HG03432 (cell line): ENCODE results near the gene COX4I2.
"Not testable (repeated sequence)": the region's sequence is repeated elsewhere in the genome, so short reads cannot be mapped to it uniquely, and the experiment has no call there.

ENCODE experiments used
- ATAC-seq: cut with Tn5 transposase; IDR thresholded peaks from one replicate; pipeline ENCODE4 v1.9.1; 2021; ENCODE audit warnings: mild to moderate bottlenecking, moderate library complexity; ENCODE audit not compliant: unreplicated experiment

Gene COX4I2

GRCh38 chr20:31607640-31608250 lies 30.0 kb upstream of the COX4I2 start:
- no peak for ATAC-seq

- no peak for ATAC-seq
These were observed 29.3 kb upstream of the COX4I2 start for GRCh38 chr20:31608251-31608945.

GRCh38 chr20:31612271-31612640 lies 25.5 kb upstream of the COX4I2 start:
- ATAC-seq = not testable (repeated sequence)

- ATAC-seq = no peak
These were observed 22.3 kb upstream of the COX4I2 start for GRCh38 chr20:31615416-31615815.

- ATAC-seq = no peak
These were observed 20.1 kb upstream of the COX4I2 start for GRCh38 chr20:31617432-31618104.

GRCh38 chr20:31620246-31620645 lies 17.5 kb upstream of the COX4I2 start:
- no peak for ATAC-seq

GRCh38 chr20:31623123-31623505 lies 14.6 kb upstream of the COX4I2 start:
- ATAC-seq = not testable (repeated sequence)

- not testable (repeated sequence) for ATAC-seq
These were observed 11.2 kb upstream of the COX4I2 start for GRCh38 chr20:31626534-31626933.

- ATAC-seq = not testable (repeated sequence)
These were observed 9.7 kb upstream of the COX4I2 start for GRCh38 chr20:31628057-31628456.

GRCh38 chr20:31630187-31630790 lies 7.4 kb upstream of the COX4I2 start:
- ATAC-seq = no peak

GRCh38 chr20:31632548-31633338 lies 5.0 kb upstream of the COX4I2 start:
- no peak for ATAC-seq

GRCh38 chr20:31633339-31633914 lies 4.3 kb upstream of the COX4I2 start:
- ATAC-seq = no peak

GRCh38 chr20:31638317-31638716 lies 605 bp downstream of the COX4I2 start:
- no peak for ATAC-seq

GRCh38 chr20:31638816-31639215 lies 1.1 kb downstream of the COX4I2 start:
- no peak for ATAC-seq

GRCh38 chr20:31640259-31640658 lies 2.5 kb downstream of the COX4I2 start:
- no peak for ATAC-seq

- no peak for ATAC-seq
These were observed 3.7 kb downstream of the COX4I2 start for GRCh38 chr20:31641391-31641790.

GRCh38 chr20:31642837-31643236 lies 5.1 kb downstream of the COX4I2 start:
- ATAC-seq = no peak

GRCh38 chr20:31643522-31643921 lies 5.8 kb downstream of the COX4I2 start:
- ATAC-seq = no peak

- no peak for ATAC-seq
These were observed 7.0 kb downstream of the COX4I2 start for GRCh38 chr20:31644701-31645100.

- not testable (repeated sequence) for ATAC-seq
These were observed 10.4 kb downstream of the COX4I2 start for GRCh38 chr20:31648104-31648503.
